ENCODE results near the gene FBLN2.

GRCh38 chr3:13584901-13585300 lies 36.0 kb downstream of the FBLN2 start:
- TF ChIP-seq POLR2A (IDR thresholded peaks at IDR 0.05; ENCODE audit: low read depth) (no peak), CTCF (IDR thresholded peaks at IDR 0.05) (no peak), EP300 (IDR thresholded peaks at IDR 0.05) (no peak), POLR2AphosphoS5 (IDR thresholded peaks at IDR 0.05) (no peak)

Data from esophagus muscularis mucosa (tissue), 4 donors.